NB4 (cell line): ENCODE results near the gene KLK6.

Source experiments
- POLR2A ChIP-seq: IDR thresholded peaks from 2 replicates; pipeline ENCODE4 v1.6.1; 2011; ENCODE audit warnings: mild to moderate bottlenecking; ENCODE audit not compliant: insufficient read length; ENCODE audit errors: extremely low read depth
- TF ChIP-seq, protein P1 (sequence below): IDR thresholded peaks from 2 replicates; pipeline ENCODE4 v1.6.1; 2011; ENCODE audit warnings: low read depth, low read length

DNA sequence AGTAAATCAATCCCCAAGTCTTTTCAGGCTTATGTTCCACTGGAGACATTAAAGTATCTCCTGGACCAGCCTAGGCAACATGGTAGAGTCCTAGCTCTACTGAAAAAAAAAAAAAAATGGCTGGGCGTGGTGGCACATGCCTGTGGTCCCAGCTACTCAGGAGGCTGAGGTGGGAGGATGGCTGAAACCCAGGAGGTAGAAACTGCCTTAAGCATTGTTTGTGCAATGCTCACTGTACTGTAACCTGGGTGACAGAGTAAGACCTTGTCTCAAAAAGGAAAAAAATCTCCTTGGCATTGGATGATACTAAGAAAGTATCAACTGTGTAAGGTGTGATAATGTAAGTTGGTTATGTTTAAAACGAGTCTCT lies 23.3 kb upstream of the KLK6 start:
- no peak for TF ChIP-seq POLR2A
- TF ChIP-seq, protein P1, sequence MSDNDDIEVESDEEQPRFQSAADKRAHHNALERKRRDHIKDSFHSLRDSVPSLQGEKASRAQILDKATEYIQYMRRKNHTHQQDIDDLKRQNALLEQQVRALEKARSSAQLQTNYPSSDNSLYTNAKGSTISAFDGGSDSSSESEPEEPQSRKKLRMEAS = no peak
